ENCODE data around the gene RPS27. TPM values are rescaled to one million over a fixed set of nuclear protein-coding genes. Genes with fewer than 3 reads are reported as not detected.

Gene RPS27
- total RNA-seq, 1 experiment from 2014 or later: 2,701 TPM

Other genes with a start within 250 kb of the RPS27 start
- gene SLC27A3, start 215.4 kb upstream of the RPS27 start, total RNA-seq (2014; rRNA removed; shearing (Covaris generic)): 44.7 and 48.9 TPM in 2 replicates
- gene GATAD2B, start 67.8 kb upstream of the RPS27 start, total RNA-seq (2014; rRNA removed; shearing (Covaris generic)): 8.9 and 10.9 TPM in 2 replicates
- 41.9 and 57.0 TPM in 2 replicates for gene DENND4B, start 44.0 kb upstream of the RPS27 start, total RNA-seq (2014; rRNA removed; shearing (Covaris generic))
- gene CRTC2, start 32.1 kb upstream of the RPS27 start, total RNA-seq (2014; rRNA removed; shearing (Covaris generic)): 17.1 and 22.4 TPM in 2 replicates
- gene SLC39A1, start 27.2 kb upstream of the RPS27 start, total RNA-seq (2014; rRNA removed; shearing (Covaris generic)): 310 and 377 TPM in 2 replicates
- gene CREB3L4, start 22.9 kb upstream of the RPS27 start, total RNA-seq (2014; rRNA removed; shearing (Covaris generic)): 58.2 and 81.2 TPM in 2 replicates
- gene JTB, start 13.1 kb upstream of the RPS27 start, total RNA-seq (2014; rRNA removed; shearing (Covaris generic)): 202 and 232 TPM in 2 replicates
- gene RAB13, start 4.4 kb upstream of the RPS27 start, total RNA-seq (2014; rRNA removed; shearing (Covaris generic)): 50.7 and 57.3 TPM in 2 replicates
- 0.03 TPM in 1 of 2 replicates, not detected in the other for gene NUP210L, start 164.3 kb downstream of the RPS27 start, total RNA-seq (2014; rRNA removed; shearing (Covaris generic))
- 712 and 754 TPM in 2 replicates for gene TPM3, start 201.3 kb downstream of the RPS27 start, total RNA-seq (2014; rRNA removed; shearing (Covaris generic))
- gene CFAP141, start 215.6 kb downstream of the RPS27 start, total RNA-seq (2014; rRNA removed; shearing (Covaris generic)): not detected in 2 replicates
- 162 and 166 TPM in 2 replicates for gene UBAP2L, start 230.2 kb downstream of the RPS27 start, total RNA-seq (2014; rRNA removed; shearing (Covaris generic))

Measured in H7 (cell line).